Fibroblast of lung (primary cell): ENCODE data around the gene TFRC. TPM values are rescaled to one million over a fixed set of nuclear protein-coding genes. Genes with fewer than 3 reads are reported as not detected.
"Not testable (repeated sequence)": the region's sequence is repeated elsewhere in the genome, so short reads cannot be mapped to it uniquely, and the experiment has no call there.

ENCODE experiments used
- DNase-seq, 2 donors: peaks; one replicate each; pipeline versions ENCODE4 v3.0.0 to v3.0.0-alpha.2; 2010; ENCODE audit warnings: low read depth in 2 of 2
- H2AFZ ChIP-seq: 2 replicates; pipeline ENCODE4 v1.5.1; 2012; ENCODE audit warnings: low read length, control low read depth, inconsistent platforms
- H3K27ac ChIP-seq: 2 replicates; pipeline ENCODE4 v1.5.1; 2011; ENCODE audit warnings: low read length, control low read depth; ENCODE audit not compliant: insufficient read depth
- H3K27me3 ChIP-seq: 2 replicates; pipeline ENCODE4 v1.5.1; 2011; ENCODE audit warnings: mild to moderate bottlenecking, low read length; ENCODE audit not compliant: control insufficient read depth, insufficient read depth
- H3K36me3 ChIP-seq: 2 replicates; pipeline ENCODE4 v1.5.1; 2011; ENCODE audit warnings: low read length; ENCODE audit not compliant: control insufficient read depth, insufficient read depth
- H3K4me1 ChIP-seq: 2 replicates; pipeline ENCODE4 v1.5.1; 2011; ENCODE audit warnings: low read length; ENCODE audit not compliant: control insufficient read depth, insufficient read depth; ENCODE audit errors: extremely low read depth
- H3K4me2 ChIP-seq: 2 replicates; pipeline ENCODE4 v1.5.1; 2011; ENCODE audit warnings: low read length, control low read depth; ENCODE audit not compliant: insufficient read depth; ENCODE audit errors: extremely low read depth
- H3K4me3 ChIP-seq, 4 experiments: fragments of 200-600 bp in 1 of 4; sonication (generic) in 1 of 4; replicated peaks in 1 of 4; 2 replicates each; pipeline ENCODE4 v1.5.1; 2011 to 2016; ENCODE audit warnings: low read length in 4 of 4, low read depth in 3 of 4, mild to moderate bottlenecking in 3 of 4, control low read depth in 2 of 4, inconsistent platforms in 1 of 4, mixed read lengths in 1 of 4; ENCODE audit not compliant: insufficient read depth in 1 of 4; ENCODE audit errors: control extremely low read depth in 1 of 4
- H3K79me2 ChIP-seq: 2 replicates; pipeline ENCODE4 v1.5.1; 2012; ENCODE audit warnings: mild to moderate bottlenecking, low read length, inconsistent platforms; ENCODE audit not compliant: control insufficient read depth, insufficient read depth
- H3K9ac ChIP-seq: 2 replicates; pipeline ENCODE4 v1.5.1; 2011; ENCODE audit warnings: mild to moderate bottlenecking, low read length, control low read depth; ENCODE audit not compliant: insufficient read depth
- H3K9me3 ChIP-seq: 2 replicates; pipeline ENCODE4 v1.5.1; 2012; ENCODE audit warnings: low read depth, low read length; ENCODE audit not compliant: control insufficient read depth, insufficient read depth
- H4K20me1 ChIP-seq: 2 replicates; pipeline ENCODE4 v1.5.1; 2011; ENCODE audit warnings: low read length; ENCODE audit not compliant: control insufficient read depth, insufficient read depth; ENCODE audit errors: extremely low read depth
- EZH2 ChIP-seq: IDR thresholded peaks from 2 replicates; pipeline ENCODE4 v1.5.1; 2012; ENCODE audit warnings: low read length, control low read depth, mild to moderate bottlenecking; ENCODE audit errors: missing control alignments
- polyA plus RNA-seq, 2 donors: library from polyadenylated mRNA; depleted of rRNA in 1 of 2; stranded (reverse) in 1 of 2; unstranded in 1 of 2; fragments of >200 nt; gene quantifications; 2 replicates each; pipeline ENCODE4 v1.2.1, GENCODE V29; 2011 to 2012; ENCODE audit warnings: missing spikeins in 1 of 2
- total RNA-seq: library from RNA; depleted of rRNA; stranded (reverse); fragments of >200 nt; gene quantifications from 2 replicates; pipeline ENCODE4 v1.2.1, GENCODE V29; 2014
- TF ChIP-seq, protein P1 (sequence below), 2 donors: IDR thresholded peaks in 1 of 2; conservative IDR thresholded peaks in 1 of 2; 1 replicate in 1 of 2; 2 replicates in 1 of 2; pipeline ENCODE4 v1.5.1; 2011 to 2012; ENCODE audit warnings: low read length in 2 of 2, control low read depth in 1 of 2, inconsistent platforms in 1 of 2, low read depth in 1 of 2, mild to moderate bottlenecking in 1 of 2

TFRC gene
- total and polyA plus RNA-seq, 2 donors (not counting 1 experiment from before 2014, with no cell fraction given), result 118 to 169 TPM

DNA sequence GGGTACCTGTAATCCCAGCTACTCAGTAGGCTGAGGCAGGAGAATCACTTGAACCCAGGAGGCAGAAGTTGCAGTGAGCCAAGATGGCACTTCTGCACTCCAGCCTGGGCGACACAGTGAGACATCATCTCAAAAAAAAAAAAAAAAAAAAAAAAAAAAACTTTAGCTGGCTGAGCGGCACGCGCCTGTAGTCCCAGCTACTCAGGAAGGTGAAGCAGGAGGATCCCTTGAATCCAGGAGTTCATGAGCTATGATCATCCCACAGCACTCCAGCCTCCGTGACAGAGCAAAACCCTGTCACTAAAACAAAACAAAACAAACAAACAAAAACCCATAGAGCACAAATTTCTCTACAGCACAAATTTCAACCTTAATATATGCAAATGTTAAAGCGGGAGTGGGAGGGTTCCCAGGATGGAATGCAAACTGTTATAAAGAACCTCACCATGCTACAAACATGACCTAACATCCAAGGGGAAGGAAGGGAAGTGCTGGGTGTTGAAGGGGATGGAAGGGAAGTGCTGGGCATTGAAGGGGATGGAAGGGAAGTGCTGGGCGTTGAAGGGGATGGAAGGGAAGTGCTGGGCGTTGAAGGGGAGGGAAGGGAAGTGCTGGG is 16.6 kb upstream of the TFRC start:
- not testable (repeated sequence) for H3K36me3 ChIP-seq, H3K4me1 ChIP-seq, H4K20me1 ChIP-seq, H3K9me3 ChIP-seq, H2AFZ ChIP-seq, H3K27ac ChIP-seq, H3K79me2 ChIP-seq, DNase-seq, H3K27me3 ChIP-seq, H3K4me2 ChIP-seq, H3K4me3 ChIP-seq, H3K9ac ChIP-seq

DNA sequence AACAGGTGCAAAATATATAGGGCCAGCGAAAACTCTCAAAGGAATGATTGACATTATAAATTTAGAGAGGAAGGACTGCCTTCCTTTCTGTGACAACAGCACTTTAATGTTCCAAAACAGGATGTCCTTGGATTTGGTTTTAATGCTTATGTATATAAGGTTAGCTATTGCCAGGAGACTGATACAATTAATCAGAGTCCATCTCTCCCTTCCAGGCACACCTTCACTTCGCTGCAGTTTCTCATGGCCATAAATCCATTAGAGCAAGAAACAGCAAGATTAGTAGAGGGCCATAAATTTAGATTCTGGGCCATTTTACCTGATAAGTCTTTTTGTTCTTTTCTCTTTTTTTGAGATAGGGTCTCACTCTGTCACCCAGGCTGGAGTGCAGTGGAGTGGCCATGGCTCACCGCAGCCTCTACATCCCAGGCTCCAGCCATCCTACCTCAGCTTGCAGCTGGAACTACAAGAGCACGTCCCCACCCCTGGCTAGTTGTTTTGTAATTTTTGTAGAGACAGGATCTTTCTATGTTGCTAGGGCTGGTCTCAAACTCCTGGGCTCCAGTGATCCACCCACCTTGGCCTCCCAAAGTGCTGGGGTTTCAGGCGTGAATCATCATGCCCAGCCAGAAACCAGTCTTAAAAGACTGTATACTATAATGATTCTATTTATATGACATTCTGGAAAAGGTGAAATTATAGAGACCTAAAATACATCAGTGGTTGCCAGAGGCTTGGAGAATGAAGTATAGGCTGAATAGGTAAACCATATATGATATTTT is 15.7 kb upstream of the TFRC start:
- H3K9ac ChIP-seq, result no peak overlapping the region
- H3K27ac ChIP-seq, result no peak overlapping the region
- no peaks in the 10 kb centered on the region for H3K36me3 ChIP-seq
- peaks cover 2% of the 10 kb centered on the region for H3K27me3 ChIP-seq
- H3K4me2 ChIP-seq, result no peak overlapping the region
- no peak for DNase-seq
- H3K4me1 ChIP-seq, result no peaks in the 10 kb centered on the region
- H3K4me3 ChIP-seq, result no peak overlapping the region
- H4K20me1 ChIP-seq, result no peaks in the 10 kb centered on the region
- no peaks in the 10 kb centered on the region for H3K79me2 ChIP-seq
- H2AFZ ChIP-seq, result no peak overlapping the region
- TF ChIP-seq, protein P1, sequence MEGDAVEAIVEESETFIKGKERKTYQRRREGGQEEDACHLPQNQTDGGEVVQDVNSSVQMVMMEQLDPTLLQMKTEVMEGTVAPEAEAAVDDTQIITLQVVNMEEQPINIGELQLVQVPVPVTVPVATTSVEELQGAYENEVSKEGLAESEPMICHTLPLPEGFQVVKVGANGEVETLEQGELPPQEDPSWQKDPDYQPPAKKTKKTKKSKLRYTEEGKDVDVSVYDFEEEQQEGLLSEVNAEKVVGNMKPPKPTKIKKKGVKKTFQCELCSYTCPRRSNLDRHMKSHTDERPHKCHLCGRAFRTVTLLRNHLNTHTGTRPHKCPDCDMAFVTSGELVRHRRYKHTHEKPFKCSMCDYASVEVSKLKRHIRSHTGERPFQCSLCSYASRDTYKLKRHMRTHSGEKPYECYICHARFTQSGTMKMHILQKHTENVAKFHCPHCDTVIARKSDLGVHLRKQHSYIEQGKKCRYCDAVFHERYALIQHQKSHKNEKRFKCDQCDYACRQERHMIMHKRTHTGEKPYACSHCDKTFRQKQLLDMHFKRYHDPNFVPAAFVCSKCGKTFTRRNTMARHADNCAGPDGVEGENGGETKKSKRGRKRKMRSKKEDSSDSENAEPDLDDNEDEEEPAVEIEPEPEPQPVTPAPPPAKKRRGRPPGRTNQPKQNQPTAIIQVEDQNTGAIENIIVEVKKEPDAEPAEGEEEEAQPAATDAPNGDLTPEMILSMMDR (conservative IDR thresholded peaks at IDR 0.05 in 1 of 2, IDR thresholded peaks at IDR 0.05 in 1 of 2; ENCODE audit: low read depth in 1 of 2, low read length in 2 of 2), result no peak
- no peaks in the 10 kb centered on the region for H3K9me3 ChIP-seq

DNA sequence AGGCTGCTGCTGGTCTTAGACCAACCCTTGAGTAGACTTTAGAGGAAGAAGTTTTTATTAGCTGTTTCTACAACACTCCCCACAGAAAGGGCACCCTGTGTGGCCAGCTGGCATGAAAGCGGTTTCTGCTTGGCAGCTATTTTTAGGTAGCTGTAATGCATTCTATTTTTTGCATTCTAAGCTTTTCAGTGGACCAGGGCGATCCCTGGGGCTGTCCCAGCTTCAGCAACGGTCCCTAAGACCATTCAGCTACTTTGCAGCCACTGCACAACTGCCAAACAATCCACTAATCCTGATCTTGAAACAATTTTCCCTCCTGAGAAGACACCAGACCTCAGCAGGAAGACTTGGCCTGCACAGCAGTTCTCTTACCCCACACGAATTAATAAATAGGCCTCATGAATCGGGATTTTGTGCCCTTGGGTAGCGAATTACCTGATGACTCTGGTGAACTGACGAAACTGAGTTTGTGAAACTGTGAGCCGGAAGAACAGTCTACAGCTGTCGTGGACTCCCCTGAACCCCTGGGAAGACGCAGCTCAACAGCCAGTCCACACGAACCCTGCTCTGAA is 14.6 kb upstream of the TFRC start:
- peak in 1 of 2 donors; percentile 26 for DNase-seq
- H3K27ac ChIP-seq, result no peak overlapping the region
- no peak for TF ChIP-seq EZH2
- TF ChIP-seq, protein P1 (conservative IDR thresholded peaks at IDR 0.05 in 1 of 2, IDR thresholded peaks at IDR 0.05 in 1 of 2; ENCODE audit: low read depth in 1 of 2, low read length in 2 of 2), result no peak
- H3K27me3 ChIP-seq, result peaks cover 2% of the 10 kb centered on the region
- no peak overlapping the region for H3K4me2 ChIP-seq
- H3K4me3 ChIP-seq, result no peak overlapping the region
- H3K36me3 ChIP-seq, result no peaks in the 10 kb centered on the region
- no peaks in the 10 kb centered on the region for H3K4me1 ChIP-seq
- H3K79me2 ChIP-seq, result no peaks in the 10 kb centered on the region
- H2AFZ ChIP-seq, result no peak overlapping the region
- H4K20me1 ChIP-seq, result no peaks in the 10 kb centered on the region
- no peak overlapping the region for H3K9ac ChIP-seq
- H3K9me3 ChIP-seq, result no peaks in the 10 kb centered on the region
